ENCODE measurements around the gene MFSD2B. TPM values are rescaled to one million over a fixed set of nuclear protein-coding genes. Genes with fewer than 3 reads are reported as not detected.

MFSD2B gene
- total and polyA plus RNA-seq, 2 donors (not counting 3 experiments of a cell fraction or from before 2014, with no cell fraction given): 0.29 to 0.82 TPM

DNA sequence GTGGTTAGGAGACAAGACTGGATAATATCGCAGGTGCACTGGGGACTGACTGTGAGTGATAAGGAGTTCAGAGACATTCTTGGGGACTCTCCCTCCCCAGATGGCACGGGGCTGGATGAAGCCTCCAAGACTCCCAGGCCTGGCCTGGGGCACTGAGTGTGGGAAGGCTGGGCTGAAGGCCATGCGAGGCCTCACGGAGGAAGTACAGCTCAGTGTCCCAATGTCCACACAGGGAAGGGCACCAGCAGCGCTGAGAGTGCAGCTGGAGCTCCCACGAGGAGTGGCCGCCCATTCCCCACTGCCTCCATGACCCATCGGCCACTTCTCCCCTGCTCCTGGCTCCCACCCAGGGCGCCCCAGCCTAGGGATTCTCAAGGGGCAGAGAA is 6.5 kb downstream of the MFSD2B start:
- H2AFZ ChIP-seq (ENCODE audit: low read depth, low read length): peak overlapping the region; percentile 36
- FAIRE-seq (peak; percentile 28), DNase-seq (ENCODE audit: low read depth, low spot score) (no peak)
- CTCF ChIA-PET: interaction anchor here (1.6 to 1.9 kb wide), 2 partner anchors 90 to 192 kb away, joined by 5 to 7 read pairs; partner anchors contain the start of gene ATAD2B
- H3K4me2 ChIP-seq (ENCODE audit: insufficient read depth, low read length): peak overlapping the region; percentile 31
- H3K36me3 ChIP-seq (ENCODE audit: control insufficient read depth in 2 of 2, extremely low read depth in 1 of 2, insufficient read depth in 2 of 2, low read length in 2 of 2): no peaks in the 10 kb centered on the region
- no peaks in the 10 kb centered on the region for H3K27me3 ChIP-seq (ENCODE audit: control insufficient read depth in 2 of 2, insufficient read depth in 2 of 2, low read length in 2 of 2)
- POLR2A ChIA-PET: no interaction called here
- H3K4me3 ChIP-seq (replicated peaks in 1 of 3; ENCODE audit: insufficient read depth in 1 of 3, low read depth in 1 of 3, low read length in 3 of 3): no peak overlapping the region
- peak overlapping the region; percentile 94 for H3K27ac ChIP-seq (ENCODE audit: insufficient read depth, low read depth, low read length)
- H4K20me1 ChIP-seq (replicated peaks; ENCODE audit: control insufficient read depth, extremely low read depth, insufficient read depth, low read length): no peaks in the 10 kb centered on the region
- no peaks in the 10 kb centered on the region for H3K9me1 ChIP-seq (replicated peaks; ENCODE audit: control insufficient read depth, extremely low read depth, insufficient read depth, low read length)
- no TSS peak for BruUV-seq (replicated peaks)
- H3K9ac ChIP-seq (replicated peaks; ENCODE audit: extremely low read depth, insufficient read depth, low read length): peak overlapping the region; percentile 15
- H3K79me2 ChIP-seq (ENCODE audit: control insufficient read depth, insufficient read depth, low read length): no peaks in the 10 kb centered on the region
- intact Hi-C loops (cut with micrococcal nuclease): no loop called here
- no peak for TF ChIP-seq MYC (IDR thresholded peaks at IDR 0.05; ENCODE audit: low read depth, low read length)
- TF ChIP-seq EZH2 (IDR thresholded peaks at IDR 0.05; ENCODE audit: borderline replicate concordance, low read depth, low read length, severe bottlenecking): no peak
- no peak for TF ChIP-seq POLR2AphosphoS5 (IDR thresholded peaks at IDR 0.05; ENCODE audit: insufficient read depth, low read depth, low read length)
- TF ChIP-seq, protein P1, sequence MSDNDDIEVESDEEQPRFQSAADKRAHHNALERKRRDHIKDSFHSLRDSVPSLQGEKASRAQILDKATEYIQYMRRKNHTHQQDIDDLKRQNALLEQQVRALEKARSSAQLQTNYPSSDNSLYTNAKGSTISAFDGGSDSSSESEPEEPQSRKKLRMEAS (IDR thresholded peaks at IDR 0.05; ENCODE audit: insufficient read depth, insufficient read length): no peak
- no peak for TF ChIP-seq JUN (IDR thresholded peaks at IDR 0.05; ENCODE audit: borderline replicate concordance, insufficient read depth, insufficient read length, low read depth)
- TF ChIP-seq POLR2A (IDR thresholded peaks at IDR 0.05; ENCODE audit: low read depth, low read length): no peak
- TF ChIP-seq GATA2 (IDR thresholded peaks at IDR 0.05; ENCODE audit: insufficient read depth, insufficient read length, low read depth, low read length): no peak
- dilution Hi-C loops (cut with MboI; ENCODE audit: extremely low pct_ligation_motif_present, low sequenced_read_pairs): no loop called here
- no peaks in the 10 kb centered on the region for H3K9me3 ChIP-seq (replicated peaks; ENCODE audit: control insufficient read depth, insufficient read depth, low read length)
- H3K4me1 ChIP-seq (ENCODE audit: control insufficient read depth, extremely low read depth, insufficient read depth, low read length): peaks cover 24% of the 10 kb centered on the region
